ENCODE data around the gene BTD.
"Not testable (repeated sequence)": the region's sequence is repeated elsewhere in the genome, so short reads cannot be mapped to it uniquely, and the experiment has no call there.

Gene BTD

DNA sequence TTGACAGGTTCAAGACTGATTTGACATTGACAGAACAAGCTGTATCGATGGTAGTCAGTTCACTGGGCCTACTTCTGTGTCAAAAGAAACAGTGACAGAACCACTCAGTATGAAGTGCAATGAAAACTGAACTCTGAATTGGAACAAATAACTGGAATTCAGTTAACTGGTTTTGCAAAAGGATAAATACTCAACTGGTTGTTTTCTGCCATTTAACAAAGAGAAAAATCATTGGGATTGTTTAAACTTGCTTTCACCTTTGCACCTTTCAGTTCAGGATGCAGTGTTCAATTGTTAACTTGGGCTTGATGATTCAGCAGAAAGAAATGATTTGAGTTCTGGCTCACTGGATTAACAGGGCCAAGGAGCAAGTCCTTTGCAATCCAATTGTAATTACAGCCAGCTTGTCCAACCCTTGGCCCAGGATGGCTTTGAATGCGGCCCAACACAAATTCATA, 4.9 kb downstream of the BTD start:
- DNase-seq, result no peak

DNA sequence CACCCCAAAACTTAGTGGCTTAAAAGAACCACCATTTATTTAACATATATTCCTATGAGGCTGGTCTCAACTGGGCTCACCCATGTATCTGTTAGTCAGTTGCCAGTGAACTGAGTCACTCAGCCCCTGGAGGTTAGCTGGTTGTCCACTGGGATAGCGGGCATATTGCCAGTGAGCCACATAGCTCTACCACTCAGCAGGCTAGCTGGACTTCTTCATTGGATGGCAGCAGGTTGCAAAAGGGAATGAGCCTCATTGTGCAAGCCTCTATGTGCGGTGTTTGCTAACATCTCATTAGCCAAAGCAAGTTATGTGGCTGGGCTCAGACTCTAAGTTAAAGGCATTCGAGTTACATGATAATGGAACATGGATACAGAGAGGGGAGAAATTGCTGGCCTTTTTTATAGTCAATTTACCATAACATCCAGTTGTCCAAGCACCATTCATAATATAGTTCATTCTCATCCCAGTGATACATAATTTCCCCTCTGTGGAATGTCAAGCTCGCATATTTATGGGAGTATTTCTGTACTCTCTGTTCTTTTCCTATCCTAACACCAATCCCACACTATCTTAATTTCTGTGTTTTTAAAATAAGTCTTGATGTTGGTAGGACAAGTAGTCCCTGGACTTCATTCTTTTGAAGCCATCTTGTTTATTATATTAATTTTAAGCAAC, 8.7 kb downstream of the BTD start:
- DNase-seq, result no peak

DNA sequence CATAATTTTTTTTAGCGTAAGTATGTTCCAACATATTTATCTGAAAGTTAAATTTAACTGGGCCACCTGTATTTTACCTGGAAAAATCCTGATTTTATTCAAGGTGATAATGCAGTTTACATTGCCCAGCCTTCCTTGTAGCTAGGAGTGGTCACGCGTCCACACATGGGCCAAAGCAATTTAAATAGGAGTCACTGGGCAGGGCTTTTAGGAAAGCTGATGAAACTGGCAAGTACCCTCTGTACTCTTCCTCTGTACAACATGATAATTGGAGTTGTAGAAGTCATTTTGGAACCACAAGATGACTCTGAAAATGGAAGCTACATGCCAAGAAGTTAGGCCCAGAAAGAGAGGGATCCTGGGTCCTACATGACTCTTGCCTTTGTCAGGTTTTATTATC, 9.5 kb downstream of the BTD start:
- DNase-seq, result no peak

DNA sequence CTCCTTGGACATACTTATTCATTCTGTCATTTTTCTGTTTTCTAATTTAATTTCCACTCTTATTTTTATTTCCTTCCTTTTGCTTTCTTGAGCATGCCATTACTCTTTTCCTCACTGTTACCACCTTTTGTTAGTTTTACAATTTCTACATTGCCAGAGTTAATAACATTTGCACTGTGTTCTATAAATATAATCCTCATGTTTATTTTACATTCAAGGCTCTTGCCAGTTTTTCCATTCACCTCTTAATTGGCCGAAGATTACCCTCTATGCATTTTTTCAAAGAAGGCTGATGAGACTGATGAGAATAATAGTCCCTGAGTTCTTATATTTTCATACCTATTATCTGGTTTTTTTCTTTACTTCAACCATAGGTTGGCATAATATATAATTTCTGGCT, 10.5 kb downstream of the BTD start:
- DNase-seq, result no peak

DNA sequence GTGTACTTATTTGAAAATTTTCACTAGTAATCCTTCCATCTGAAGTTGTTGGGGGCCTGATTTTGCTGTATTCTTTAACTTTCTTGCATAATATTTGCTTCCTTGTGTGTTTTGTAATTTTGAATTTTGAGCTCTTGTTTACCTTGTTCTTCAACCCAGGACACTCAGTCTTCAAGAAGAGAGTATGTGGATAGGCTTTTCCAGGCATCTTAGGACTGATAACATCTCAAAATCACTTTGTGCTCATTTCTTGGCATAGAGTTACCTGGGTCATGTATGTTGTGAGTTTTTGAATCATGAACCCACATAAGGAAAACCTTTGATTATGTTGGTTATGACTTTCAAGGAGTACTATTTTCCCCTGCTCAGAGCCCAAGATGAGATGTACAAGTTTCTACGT, 13.4 kb downstream of the BTD start:
- DNase-seq, result no peak

DNA sequence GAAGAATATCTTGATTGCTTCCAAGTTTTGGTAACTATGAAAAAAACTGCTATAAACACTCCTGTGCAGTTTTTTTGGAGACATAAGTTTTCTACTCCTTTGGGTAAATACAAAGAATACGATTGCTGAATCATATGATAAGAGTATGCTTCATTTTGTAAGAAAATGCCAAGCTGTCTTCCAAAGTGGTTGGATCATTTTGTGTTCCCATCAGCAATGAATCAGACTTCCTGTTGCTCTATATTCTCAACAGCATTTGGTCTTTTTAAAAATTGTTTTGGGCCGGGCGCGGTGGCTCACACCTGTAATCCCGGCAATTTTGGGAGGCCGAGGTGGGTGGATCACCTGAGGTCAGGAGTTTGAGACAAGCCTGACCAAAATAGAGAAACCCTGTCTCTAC, 14.5 kb downstream of the BTD start:
- no peak for DNase-seq

DNA sequence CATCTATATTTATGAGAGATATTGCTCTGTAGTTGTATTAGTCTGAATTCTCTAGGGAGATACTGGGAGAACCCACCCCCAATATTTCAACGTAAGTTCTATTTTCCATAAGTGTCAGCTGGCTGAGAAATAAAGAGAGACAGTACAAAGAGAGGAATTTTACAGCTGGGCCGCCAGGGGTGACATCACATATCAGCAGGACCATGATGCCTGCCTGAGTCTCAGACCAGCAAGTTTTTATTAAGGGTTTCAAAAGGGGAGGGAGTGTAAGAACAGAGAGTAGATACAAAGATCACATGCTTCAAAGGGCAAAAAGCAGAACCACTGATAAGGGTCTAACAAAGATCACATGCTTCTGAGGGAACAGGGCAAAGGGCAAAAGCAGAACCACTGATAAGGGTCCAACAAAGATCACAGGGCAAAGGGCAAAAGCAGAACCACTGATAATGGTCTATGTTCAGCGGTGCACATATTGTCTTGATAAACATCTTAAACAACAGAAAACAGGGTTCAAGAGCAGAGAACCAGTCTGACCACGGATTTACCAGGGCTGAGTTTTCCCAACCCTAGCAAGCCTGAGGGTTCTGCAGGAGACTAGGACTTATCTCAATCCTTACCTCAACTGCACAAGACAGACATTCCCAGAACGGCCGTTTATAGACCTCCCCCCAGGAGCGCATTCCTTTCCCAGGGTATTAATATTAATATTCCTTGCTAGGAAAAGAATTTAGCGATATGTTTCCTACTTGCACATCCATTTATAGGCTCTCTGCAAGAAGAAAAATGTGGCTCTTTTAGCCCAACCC, 18.3 kb downstream of the BTD start:
- DNase-seq, result not testable (repeated sequence)

DNA sequence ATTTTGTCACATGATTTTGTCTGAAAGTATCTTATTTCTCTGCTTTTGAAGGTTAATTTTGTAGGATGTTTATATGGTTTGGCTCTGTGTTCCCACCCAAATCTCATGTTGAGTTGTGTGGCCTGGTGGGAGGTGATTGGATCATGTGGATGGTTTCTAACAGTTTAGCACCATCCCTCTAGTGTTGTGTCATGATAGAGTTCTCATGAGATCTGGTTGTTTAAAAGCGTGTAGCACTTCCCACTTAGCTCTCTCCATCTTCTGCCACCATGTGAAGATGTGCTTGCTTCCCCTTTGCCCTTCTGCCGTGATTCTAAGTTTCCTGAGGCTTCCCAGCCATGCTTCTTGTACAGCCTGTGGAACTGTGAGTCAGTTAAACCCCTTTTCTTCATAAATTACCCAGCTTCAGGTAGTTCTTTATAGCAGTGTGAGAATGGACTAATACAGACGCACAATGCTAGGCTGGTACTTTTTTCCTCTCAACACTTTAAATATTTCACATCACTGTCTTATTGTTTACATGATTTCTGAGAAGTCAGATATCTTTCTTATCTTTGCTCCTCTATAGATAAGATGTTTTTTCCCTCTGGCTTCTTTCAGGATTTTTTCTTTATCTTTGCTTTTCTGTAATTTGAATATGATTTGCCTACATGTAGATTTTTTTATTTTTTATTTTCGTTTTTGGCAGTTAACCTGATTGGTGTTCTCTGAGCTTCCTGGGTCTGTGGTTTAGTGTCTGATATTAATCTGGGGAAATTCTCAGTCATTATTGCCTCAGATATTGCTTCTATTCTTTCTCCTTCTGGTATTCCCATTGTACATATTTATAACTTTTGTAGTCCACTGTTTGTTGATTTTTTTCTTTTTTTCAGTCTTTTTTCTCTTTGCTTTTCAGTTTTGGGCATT, 22.2 kb downstream of the BTD start:
- no peak for DNase-seq

DNA sequence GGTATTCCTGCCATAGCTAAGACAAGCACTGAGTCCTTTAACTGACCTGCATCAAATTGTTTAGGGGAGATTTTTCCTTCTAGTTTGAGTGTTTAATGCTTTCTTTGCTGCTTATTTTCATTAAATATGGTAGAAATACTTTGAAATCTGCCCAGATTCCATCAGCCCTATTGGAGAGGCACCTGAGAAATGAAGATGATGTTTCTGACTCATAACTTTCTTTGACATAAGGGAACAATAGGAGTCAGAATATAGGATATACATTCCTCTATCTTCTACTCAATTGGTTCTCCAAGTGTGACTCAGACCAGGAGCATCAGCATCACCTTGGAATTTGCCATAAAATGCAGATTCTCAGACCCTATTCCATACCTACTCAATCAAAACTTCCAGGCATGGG, 27.4 kb downstream of the BTD start:
- DNase-seq, result no peak

DNA sequence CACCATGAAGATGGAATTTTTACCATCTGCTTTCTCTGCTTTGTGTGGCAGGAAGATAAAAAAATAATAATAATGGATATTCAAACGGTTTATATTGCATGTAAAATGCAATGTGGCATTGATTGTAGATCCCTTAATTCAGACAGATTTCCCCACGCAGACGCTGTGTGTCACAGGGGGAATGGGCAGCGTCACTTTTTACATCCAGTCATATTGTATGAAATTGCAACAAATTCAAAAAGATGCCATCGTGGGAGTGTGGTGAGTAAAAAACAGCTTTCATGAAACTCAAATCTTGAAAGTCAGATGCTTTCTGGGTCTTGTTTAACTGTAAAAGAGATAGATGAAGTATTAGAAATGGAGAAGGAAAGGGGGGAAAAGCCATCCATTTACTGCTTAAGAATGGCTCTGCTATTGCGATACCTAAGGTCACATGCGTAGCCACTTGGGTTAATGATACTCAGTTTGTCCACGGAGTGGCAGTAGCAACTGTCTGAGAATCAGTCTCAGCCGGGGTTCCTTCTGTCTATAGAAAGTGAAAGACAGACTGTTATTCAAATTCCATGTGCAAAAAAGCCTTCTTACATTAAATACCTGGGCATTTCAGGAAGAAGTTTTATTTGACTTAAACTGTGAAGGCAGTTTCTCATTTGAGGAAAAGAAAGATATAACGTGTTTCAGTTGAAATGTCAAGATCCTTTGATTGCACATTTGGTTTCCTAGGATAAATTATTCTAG, 28.5 kb downstream of the BTD start:
- DNase-seq, result no peak

DNA sequence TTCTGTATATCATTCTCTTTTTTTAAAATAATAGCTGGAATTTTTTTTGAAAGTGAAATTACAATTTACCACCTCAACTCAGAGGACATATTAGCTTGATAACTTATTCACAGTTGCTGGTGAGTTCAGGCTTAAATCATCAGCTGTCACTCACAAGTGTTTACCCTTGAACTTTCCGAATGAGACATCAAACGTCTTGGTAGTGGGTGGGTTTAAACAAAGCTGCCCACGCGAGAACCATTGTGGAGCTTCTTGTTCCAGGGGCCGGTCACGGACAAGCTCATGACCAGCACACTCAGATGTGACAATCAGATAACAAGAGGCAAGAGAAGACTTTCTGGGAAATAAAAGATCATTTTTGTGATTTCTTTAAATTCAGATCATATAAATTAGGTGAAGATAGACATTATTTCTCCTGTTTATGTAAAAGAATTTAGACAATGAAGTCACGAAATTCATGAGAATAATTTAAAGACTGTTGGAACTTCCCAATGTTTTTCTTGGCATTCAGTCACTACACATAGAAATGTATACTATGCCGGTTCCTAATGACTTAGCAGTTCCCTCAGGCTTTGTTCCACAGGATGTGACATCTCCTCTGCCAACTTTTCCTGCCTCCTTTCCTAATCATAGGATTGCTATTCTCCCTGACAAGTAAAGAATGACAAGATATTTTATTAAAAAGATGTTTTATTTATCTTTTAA, 29.3 kb downstream of the BTD start:
- no peak for DNase-seq

DNA sequence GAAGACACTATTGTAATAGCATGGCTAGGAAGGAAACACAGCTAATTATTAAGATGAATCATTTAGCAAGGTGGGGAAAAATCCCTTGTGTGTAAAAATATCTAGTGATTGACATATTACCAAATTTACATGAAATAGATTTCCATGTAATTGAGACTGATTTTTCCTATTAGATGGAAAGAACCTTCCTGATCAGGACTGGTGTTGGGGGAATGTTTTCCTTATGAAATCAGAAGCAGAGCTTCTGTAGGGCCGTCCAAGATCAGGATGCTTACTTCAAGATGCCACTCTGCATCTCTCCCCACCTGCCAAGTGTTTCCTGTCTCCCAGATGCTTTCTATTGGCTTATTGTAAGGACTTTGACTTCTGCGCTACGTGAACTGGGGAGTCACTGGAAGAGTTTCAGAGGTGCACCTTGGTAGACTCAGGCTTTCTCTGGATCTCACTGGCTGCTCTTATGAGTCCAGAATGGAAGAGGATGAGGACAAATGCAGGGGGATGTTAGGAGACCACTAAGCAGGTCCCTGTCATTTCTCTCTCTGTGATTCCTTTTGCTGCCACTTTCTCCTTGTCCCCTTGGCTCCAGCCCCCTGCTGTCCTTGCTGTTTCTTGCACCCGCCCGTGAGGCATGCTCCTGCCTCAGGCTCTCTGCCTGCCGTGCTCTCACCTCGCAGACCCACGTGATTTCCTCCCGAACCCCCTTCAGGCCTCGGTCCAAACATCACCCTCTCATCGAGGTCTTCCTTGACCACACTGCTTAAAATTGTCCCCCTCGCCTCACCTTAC, 30.1 kb downstream of the BTD start:
- DNase-seq, result no peak

DNA sequence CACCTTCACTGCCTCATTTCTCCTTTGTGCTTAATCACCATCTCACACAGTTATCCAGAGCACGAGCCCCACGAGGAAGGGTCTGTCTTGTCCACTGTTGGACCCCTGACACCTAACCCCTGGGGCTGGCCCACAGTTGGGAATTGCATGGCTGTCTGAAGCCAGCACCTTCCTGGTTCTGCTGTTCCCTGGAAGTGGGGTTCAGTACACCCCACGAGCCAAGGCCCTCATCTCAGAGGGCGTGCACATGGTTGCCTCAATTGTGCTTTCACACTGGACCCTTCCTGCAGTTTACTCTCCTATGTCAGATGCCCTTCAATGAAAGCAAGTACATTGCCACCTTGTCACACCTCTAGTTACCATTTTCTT, 30.7 kb downstream of the BTD start:
- DNase-seq, result no peak

DNA sequence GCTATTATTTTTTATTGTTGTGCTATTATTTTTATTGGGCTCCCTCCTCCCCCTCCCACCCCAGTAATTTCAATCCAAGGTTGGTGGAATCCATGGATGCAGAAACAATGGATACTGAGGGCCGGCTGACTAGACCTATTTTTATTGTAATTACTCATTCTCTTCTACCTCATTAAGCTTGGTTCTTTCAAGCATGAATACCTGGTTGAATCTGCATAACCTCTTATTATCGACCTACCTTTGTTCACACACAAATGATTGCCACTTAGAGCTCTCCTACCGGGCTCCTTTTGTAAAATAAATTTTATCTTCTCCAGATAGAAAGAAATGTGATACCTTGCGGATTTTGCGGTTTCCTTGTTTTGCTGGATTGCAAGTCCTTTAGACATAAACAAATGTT, 31.6 kb downstream of the BTD start:
- no peak for DNase-seq

DNA sequence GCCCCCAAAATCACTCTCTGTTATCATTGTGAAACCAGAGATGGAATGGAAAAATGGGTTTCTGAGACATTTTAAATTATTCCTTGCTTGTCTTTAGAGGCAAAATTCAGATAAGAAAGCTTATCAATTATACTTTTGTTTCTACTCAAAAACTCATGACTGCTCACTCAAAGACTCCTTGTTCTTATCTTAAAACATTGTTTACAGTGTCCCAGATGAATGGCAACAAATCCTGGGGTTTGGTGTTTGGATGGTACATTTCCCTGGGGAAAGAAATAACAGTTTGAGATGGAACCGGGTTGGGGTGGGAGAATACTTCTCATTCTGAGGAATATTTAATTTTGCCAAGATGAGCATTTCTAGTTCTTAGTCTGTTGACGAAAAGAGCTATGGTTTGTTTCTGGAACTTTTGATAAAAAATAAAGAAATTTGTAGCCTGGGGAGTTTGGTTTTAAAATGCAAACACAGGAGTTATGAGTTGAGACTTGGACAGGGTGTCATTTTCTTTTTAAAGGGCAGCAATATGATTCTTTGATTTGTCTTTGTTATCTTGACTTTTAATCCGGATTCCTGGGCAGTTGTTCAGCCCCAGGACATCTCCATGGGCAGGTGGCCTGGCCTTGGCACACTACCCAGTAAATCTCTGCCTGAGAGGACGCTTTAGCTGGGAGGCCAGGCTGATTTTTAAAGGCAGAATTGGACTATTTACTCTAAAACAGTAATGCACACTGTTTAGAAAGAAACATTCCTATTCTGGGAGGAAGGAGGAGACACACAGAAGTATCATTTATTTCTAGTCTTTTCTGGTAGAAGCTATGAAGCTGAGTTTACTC, 32.4 kb downstream of the BTD start:
- no peak for DNase-seq

DNA sequence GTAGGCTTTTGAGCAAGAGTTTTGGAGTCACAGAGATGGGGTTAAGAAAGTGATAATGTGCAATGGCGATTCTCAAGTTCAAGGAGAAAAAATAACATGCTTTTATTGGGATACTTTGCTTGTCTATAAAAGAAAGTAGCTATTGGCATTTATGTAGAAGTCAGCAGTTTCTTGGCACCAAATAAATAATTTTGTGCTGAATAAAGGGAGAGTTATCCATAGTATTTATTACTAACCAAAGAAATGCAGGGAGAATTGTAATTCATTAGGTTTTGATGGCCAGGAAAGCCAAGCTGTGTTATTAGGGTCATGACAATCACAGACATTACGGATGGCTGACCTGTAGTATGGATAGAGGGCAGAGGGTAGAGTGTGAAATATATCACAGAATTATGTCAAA, 33.1 kb downstream of the BTD start:
- DNase-seq, result no peak

DNA sequence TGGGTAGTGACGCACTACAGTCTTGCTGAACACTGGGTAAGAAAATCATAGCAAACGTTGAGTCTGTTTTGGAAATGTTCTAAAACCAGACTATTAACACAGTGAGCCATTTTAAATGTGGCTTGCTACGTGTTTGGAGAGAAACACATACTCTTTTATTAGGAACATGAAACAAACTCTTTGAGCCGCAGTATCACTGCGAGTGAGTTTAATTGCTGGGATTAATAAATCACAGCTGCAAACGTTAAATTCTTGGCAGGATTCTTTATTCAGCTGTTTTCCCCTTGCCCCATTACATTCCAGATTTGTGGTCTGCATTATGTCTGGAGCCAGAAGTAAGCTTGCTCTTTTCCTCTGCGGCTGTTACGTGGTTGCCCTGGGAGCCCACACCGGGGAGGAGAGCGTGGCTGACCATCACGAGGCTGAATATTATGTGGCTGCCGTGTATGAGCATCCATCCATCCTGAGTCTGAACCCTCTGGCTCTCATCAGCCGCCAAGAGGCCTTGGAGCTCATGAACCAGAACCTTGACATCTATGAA, 33.6 kb downstream of the BTD start:
- DNase-seq, result no peak

DNA sequence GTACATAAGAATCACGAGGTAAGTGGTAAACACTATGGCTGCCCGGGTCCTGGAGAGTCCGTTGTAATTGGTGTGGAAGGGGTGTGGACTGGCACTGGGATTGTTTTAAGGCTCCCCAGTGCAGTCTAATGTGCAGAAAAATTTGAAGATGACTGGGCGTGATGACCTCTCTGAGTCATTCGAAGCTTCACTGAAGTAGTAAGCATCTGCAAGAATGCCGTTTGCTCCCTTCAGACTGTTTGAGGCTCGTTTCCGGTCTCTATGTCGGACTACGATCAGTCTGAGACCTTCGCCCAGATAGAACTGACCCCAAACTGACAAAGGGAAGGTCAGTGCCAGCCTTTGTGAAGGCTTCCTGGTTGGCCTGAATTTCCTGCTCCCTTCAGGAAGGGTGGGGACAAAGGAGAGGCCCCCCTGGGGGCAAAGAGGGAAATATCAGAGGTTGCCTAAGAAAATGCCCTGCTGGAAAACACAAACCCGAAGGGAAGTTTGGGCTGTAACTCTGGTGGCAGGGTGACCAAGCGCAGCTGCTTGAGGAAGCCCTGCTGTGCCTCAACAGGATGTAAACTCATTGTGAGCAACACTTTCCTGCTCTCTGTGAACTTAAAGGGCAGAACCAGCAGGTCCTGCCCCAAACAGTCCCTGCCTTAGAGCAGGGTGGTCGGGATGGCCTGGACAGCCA, 34.6 kb downstream of the BTD start:
- DNase-seq, result no peak

DNA sequence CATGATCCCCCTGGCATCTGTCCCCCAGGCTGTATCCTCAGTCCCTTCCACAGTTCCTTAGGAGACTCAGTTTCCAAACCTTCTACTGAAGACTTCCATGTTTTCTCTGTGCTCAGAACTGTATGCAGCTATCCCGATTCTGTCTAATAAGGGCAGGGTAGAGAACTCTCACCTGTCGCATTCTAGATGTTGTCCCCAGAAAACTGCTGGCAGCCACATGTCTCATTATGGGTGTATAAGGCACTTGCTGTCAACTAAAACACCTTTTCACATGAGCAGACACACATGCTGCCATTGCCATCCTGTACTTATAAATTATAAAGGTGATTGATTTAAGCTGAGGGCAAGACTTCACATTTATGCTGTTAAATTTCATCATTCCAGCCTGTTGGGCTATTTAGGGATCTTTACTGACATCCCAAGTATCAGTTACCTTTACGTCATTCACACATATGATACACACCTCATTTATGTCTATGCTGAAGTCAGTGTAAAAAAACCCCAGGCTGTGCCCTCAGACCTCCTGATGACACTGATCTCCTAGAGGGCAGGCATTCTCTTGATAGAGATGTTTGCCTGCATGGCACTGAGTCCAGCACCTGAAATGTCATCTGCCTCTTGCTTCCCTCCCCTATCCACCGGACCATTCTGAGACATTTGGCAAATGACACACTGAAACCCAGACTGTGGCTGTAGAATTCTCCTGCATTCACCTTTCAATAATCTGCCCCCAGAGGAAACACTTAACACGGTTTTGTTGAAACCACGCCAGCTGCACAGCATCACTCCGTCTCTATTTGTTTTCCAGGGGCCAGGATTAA, 35.8 kb downstream of the BTD start:
- no peak for DNase-seq
